Endothelial cell of umbilical vein (primary cell): Measurements from ENCODE around the gene GOLGA1. TPM values are rescaled to one million over a fixed set of nuclear protein-coding genes. Genes with fewer than 3 reads are reported as not detected.

Source experiments
- BruUV-seq: library from RNA; stranded (reverse); fragments of 400-500 nt; replicated peaks from 2 replicates; lab custom pipeline; 2021; lab: Mats Ljungman, UMichigan
- CTCF ChIA-PET: fragments of 300-600, 350-600 bp; sonication (Branson Sonifier 250); formaldehyde crosslinking; loops from one replicate; lab custom pipeline; 2021; ENCODE audit warnings: antibody characterized with exemption, inconsistent platforms; lab: Charles Lee
- POLR2A ChIA-PET: fragments of 300-600, 350-600 bp; sonication (Branson Sonifier 250); formaldehyde crosslinking; loops from one replicate; lab custom pipeline; 2021; ENCODE audit warnings: antibody characterized with exemption, inconsistent platforms; lab: Charles Lee
- DNase-seq: peaks from one replicate; pipeline ENCODE4 v3.0.0-alpha.2; 2011; ENCODE audit warnings: low read depth, low spot score
- FAIRE-seq: peaks from 2 replicates; lab custom pipeline; 2011; peaks lifted over from hg19 to GRCh38; lab: Jason Lieb, UNC
- H2AFZ ChIP-seq: 2 replicates; pipeline ENCODE4 v1.6.0; 2012; ENCODE audit warnings: low read depth, low read length, control low read depth, inconsistent platforms
- H3K27ac ChIP-seq: 2 replicates; pipeline ENCODE4 v1.5.1; 2011; ENCODE audit warnings: low read depth, mild to moderate bottlenecking, control low read depth, low read length, moderate library complexity; ENCODE audit not compliant: insufficient read depth
- H3K27me3 ChIP-seq, 2 experiments: 2 replicates each; pipeline versions ENCODE4 v1.6.0 to v1.6.1; 2011; ENCODE audit warnings: low read length in 2 of 2, mixed read lengths in 1 of 2; ENCODE audit not compliant: control insufficient read depth in 2 of 2, insufficient read depth in 2 of 2
- H3K36me3 ChIP-seq, 2 experiments: 2 replicates in 1 of 2; 3 replicates in 1 of 2; pipeline ENCODE4 v1.5.1; 2011; ENCODE audit warnings: low read length in 2 of 2, mild to moderate bottlenecking in 1 of 2, moderate library complexity in 1 of 2; ENCODE audit not compliant: control insufficient read depth in 2 of 2, insufficient read depth in 2 of 2; ENCODE audit errors: extremely low read depth in 1 of 2
- H3K4me1 ChIP-seq: 3 replicates; pipeline ENCODE4 v1.5.1; 2011; ENCODE audit warnings: mild to moderate bottlenecking, low read length; ENCODE audit not compliant: control insufficient read depth, insufficient read depth; ENCODE audit errors: extremely low read depth
- H3K4me2 ChIP-seq: 2 replicates; pipeline ENCODE4 v1.6.1; 2011; ENCODE audit warnings: low read length, control low read depth, mixed read lengths; ENCODE audit not compliant: insufficient read depth
- H3K4me3 ChIP-seq, 3 experiments: fragments of 200-600 bp in 1 of 3; sonication (generic), shearing (Covaris generic) in 1 of 3; replicated peaks in 1 of 3; 2 replicates each; pipeline ENCODE4 v1.5.1; 2011 to 2016; ENCODE audit warnings: control low read depth in 3 of 3, low read length in 3 of 3, mild to moderate bottlenecking in 2 of 3, inconsistent platforms in 1 of 3, low read depth in 1 of 3, moderate library complexity in 1 of 3; ENCODE audit not compliant: insufficient read depth in 1 of 3
- H3K79me2 ChIP-seq: 2 replicates; pipeline ENCODE4 v1.6.0; 2012; ENCODE audit warnings: low read length, inconsistent platforms; ENCODE audit not compliant: control insufficient read depth, insufficient read depth
- H3K9ac ChIP-seq: replicated peaks from 2 replicates; pipeline ENCODE3; 2011; ENCODE audit warnings: low read length, control low read depth; ENCODE audit not compliant: insufficient read depth; ENCODE audit errors: extremely low read depth
- H3K9me1 ChIP-seq: replicated peaks from 3 replicates; pipeline ENCODE4 v1.6.0; 2011; ENCODE audit warnings: mild to moderate bottlenecking, low read length; ENCODE audit not compliant: control insufficient read depth, insufficient read depth; ENCODE audit errors: extremely low read depth
- H3K9me3 ChIP-seq: replicated peaks from 2 replicates; pipeline ENCODE4 v1.5.1; 2012; ENCODE audit warnings: low read length, inconsistent platforms; ENCODE audit not compliant: control insufficient read depth, insufficient read depth
- H4K20me1 ChIP-seq: replicated peaks from 2 replicates; pipeline ENCODE3; 2011; ENCODE audit warnings: mild to moderate bottlenecking, low read length; ENCODE audit not compliant: control insufficient read depth, insufficient read depth; ENCODE audit errors: extremely low read depth
- CTCF ChIP-seq, 2 donors: IDR thresholded peaks; 1 replicate in 1 of 2; 2 replicates in 1 of 2; pipeline ENCODE4 v1.5.1; 2011; ENCODE audit warnings: low read length in 2 of 2, mild to moderate bottlenecking in 2 of 2, moderate library complexity in 2 of 2, control low read depth in 1 of 2, inconsistent platforms in 1 of 2, low read depth in 1 of 2; ENCODE audit not compliant: insufficient read depth in 1 of 2; ENCODE audit errors: extremely low read depth in 1 of 2
- EZH2 ChIP-seq: IDR thresholded peaks from 2 replicates; pipeline ENCODE4 v1.6.1; 2012; ENCODE audit warnings: borderline replicate concordance, low read depth, mild to moderate bottlenecking, moderate library complexity, low read length, inconsistent platforms; ENCODE audit not compliant: severe bottlenecking
- FOS ChIP-seq: IDR thresholded peaks from 2 replicates; pipeline ENCODE4 v1.6.1; 2011; ENCODE audit warnings: mild to moderate bottlenecking, low read length, moderate library complexity, borderline replicate concordance; ENCODE audit not compliant: insufficient read depth
- GATA2 ChIP-seq: IDR thresholded peaks from 2 replicates; pipeline ENCODE4 v1.7.0; 2011; ENCODE audit warnings: low read depth, mild to moderate bottlenecking, moderate library complexity, mixed read lengths, low read length; ENCODE audit not compliant: insufficient read length, insufficient read depth
- JUN ChIP-seq: IDR thresholded peaks from 2 replicates; pipeline ENCODE4 v1.6.1; 2011; ENCODE audit warnings: borderline replicate concordance, low read depth; ENCODE audit not compliant: insufficient read length, insufficient read depth
- MAX ChIP-seq: IDR thresholded peaks from 2 replicates; pipeline ENCODE4 v1.6.1; 2011; ENCODE audit not compliant: insufficient read depth, insufficient read length
- MYC ChIP-seq: IDR thresholded peaks from one replicate; pipeline ENCODE4 v1.6.1; 2011; ENCODE audit warnings: mild to moderate bottlenecking, low read depth, low read length
- POLR2A ChIP-seq: IDR thresholded peaks from 2 replicates; pipeline ENCODE4 v1.6.1; 2012; ENCODE audit warnings: low read depth, mild to moderate bottlenecking, control low read depth, low read length
- POLR2AphosphoS5 ChIP-seq: IDR thresholded peaks from 2 replicates; pipeline ENCODE4 v1.6.1; 2012; ENCODE audit warnings: low read depth, mild to moderate bottlenecking, control low read depth, low read length, moderate library complexity; ENCODE audit not compliant: insufficient read depth
- dilution Hi-C: fragments of 300-500 bp; cut with MboI; formaldehyde crosslinking; loops from one replicate; pipeline ENCODE4 v1.15.0; 2019; ENCODE audit warnings: low sequenced_read_pairs; ENCODE audit not compliant: extremely low pct_ligation_motif_present
- intact Hi-C: fragments of 100-400 bp; cut with micrococcal nuclease; formaldehyde crosslinking; loops from one replicate; pipeline ENCODE4 v1.10.0; 2022
- polyA plus RNA-seq, 4 experiments: library from polyadenylated mRNA; depleted of rRNA in 3 of 4; stranded (reverse) in 3 of 4; unstranded in 1 of 4; fragments of >200 nt; gene quantifications; 2 replicates each; pipeline versions ENCODE4 v1.2.1 to v1.2.3, GENCODE V29; 2011 to 2012; ENCODE audit warnings: missing spikeins in 1 of 4
- total RNA-seq: library from RNA; stranded (reverse); gene quantifications from 2 replicates; pipeline ENCODE4 v1.2.3, GENCODE V29; 2021

The GOLGA1 gene
- total and polyA plus RNA-seq, 2 donors (not counting 3 experiments of a cell fraction or from before 2014, with no cell fraction given) = 13.1 to 19.9 TPM

DNA sequence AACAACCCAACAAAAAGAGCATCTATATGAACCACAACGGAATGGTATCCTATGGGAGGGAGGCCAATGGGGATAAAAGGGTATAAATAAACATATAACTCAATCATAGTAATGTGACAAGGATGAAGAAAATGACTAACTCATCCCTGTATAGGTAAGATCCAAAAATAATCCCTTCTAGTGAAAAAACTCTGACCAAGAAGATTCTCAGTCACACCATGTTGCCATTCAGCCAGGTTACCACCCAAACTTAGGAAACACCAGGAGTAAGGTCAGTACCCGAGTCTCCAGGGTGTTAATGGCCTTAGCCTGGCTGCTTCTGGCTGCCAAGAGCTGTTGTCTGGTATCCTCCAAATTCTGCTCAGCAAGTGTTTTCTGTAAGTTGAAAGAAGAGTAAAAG, 32.8 kb downstream of the GOLGA1 start:
- DNase-seq = no peak
- H3K9me1 ChIP-seq = no peaks in the 10 kb centered on the region
- H2AFZ ChIP-seq = no peak overlapping the region
- CTCF ChIA-PET = interaction anchor here (0.6 to 1.7 kb wide), 4 partner anchors 17 to 454 kb away, joined by 3 read pairs; no protein-coding TSS in a partner anchor
- BruUV-seq = no TSS peak
- H3K79me2 ChIP-seq = no peaks in the 10 kb centered on the region
- intact Hi-C loops (no loop called here), dilution Hi-C loops (no loop called here)
- POLR2A ChIA-PET = no interaction called here
- no peak for TF ChIP-seq CTCF (IDR thresholded peaks at IDR 0.05; ENCODE audit: extremely low read depth in 1 of 2, insufficient read depth in 1 of 2, low read depth in 1 of 2, low read length in 2 of 2)
- TF ChIP-seq JUN = no peak
- no peak for TF ChIP-seq MAX
- TF ChIP-seq POLR2AphosphoS5 = no peak
- TF ChIP-seq MYC = no peak
- peaks cover 8% of the 10 kb centered on the region for H3K4me1 ChIP-seq
- H3K27me3 ChIP-seq = no peaks in the 10 kb centered on the region
- no peak overlapping the region for H3K4me3 ChIP-seq
- no peak overlapping the region for H3K4me2 ChIP-seq
- H3K9ac ChIP-seq = no peak overlapping the region
- H3K27ac ChIP-seq = no peak overlapping the region
- no peaks in the 10 kb centered on the region for H3K9me3 ChIP-seq
- FAIRE-seq = no peak
- H3K36me3 ChIP-seq = peaks cover 0 to 4% of the 10 kb centered on the region in 2 experiments
- H4K20me1 ChIP-seq = no peaks in the 10 kb centered on the region

- H4K20me1 ChIP-seq = no peaks in the 10 kb centered on the region
- H3K9ac ChIP-seq = peak overlapping the region; percentile 9
- peak overlapping the region; percentile 34 for H3K27ac ChIP-seq
- intact Hi-C loops = no loop called here
- TF ChIP-seq GATA2 = no peak
- TF ChIP-seq POLR2AphosphoS5 = no peak
- TF ChIP-seq CTCF (IDR thresholded peaks at IDR 0.05; ENCODE audit: extremely low read depth in 1 of 2, insufficient read depth in 1 of 2, low read depth in 1 of 2, low read length in 2 of 2) = no peak
- TF ChIP-seq POLR2A = no peak
- TF ChIP-seq FOS = no peak
- no peak for TF ChIP-seq EZH2
- no peak for TF ChIP-seq JUN
- TF ChIP-seq MYC = no peak
- no peak for TF ChIP-seq MAX
- H3K4me2 ChIP-seq = no peak overlapping the region
- DNase-seq = peak; percentile 23
- no peak overlapping the region for H3K4me3 ChIP-seq
- no peaks in the 10 kb centered on the region for H3K79me2 ChIP-seq
- ChIA-PET POLR2A (no interaction called here), CTCF (no interaction called here)
- dilution Hi-C loops = no loop called here
- H3K27me3 ChIP-seq = no peaks in the 10 kb centered on the region
- no peaks in the 10 kb centered on the region for H3K9me1 ChIP-seq
- H3K4me1 ChIP-seq = peaks cover 12% of the 10 kb centered on the region
- FAIRE-seq = peak; percentile 33
- H3K36me3 ChIP-seq = peaks cover 0 to 2% of the 10 kb centered on the region in 2 experiments
- H3K9me3 ChIP-seq = no peaks in the 10 kb centered on the region
- H2AFZ ChIP-seq = no peak overlapping the region
- no TSS peak for BruUV-seq
These were observed 33.9 kb downstream of the GOLGA1 start for GRCh38 chr9:124906966-124907365.
